HUES64 (cell line): ENCODE results near the gene HMGXB4. TPM values are rescaled to one million over a fixed set of nuclear protein-coding genes. Genes with fewer than 3 reads are reported as not detected.
A peak's percentile ranks its signal among the peaks of the same experiment; 100 is the strongest.

Experiments
- H3K27ac ChIP-seq: 2 replicates; pipeline ENCODE4 v1.7.0; 2013; ENCODE audit warnings: low read depth, low read length, inconsistent platforms
- H3K27me3 ChIP-seq: 2 replicates; pipeline ENCODE4 v1.6.1; 2013; ENCODE audit warnings: mild to moderate bottlenecking, low read length; ENCODE audit not compliant: insufficient read depth
- H3K36me3 ChIP-seq: 2 replicates; pipeline ENCODE4 v1.6.1; 2013; ENCODE audit warnings: mild to moderate bottlenecking, low read length; ENCODE audit not compliant: insufficient read depth
- H3K4me1 ChIP-seq: 2 replicates; pipeline ENCODE4 v1.6.1; 2013; ENCODE audit warnings: mild to moderate bottlenecking, low read length, moderate library complexity; ENCODE audit not compliant: insufficient read depth
- H3K4me3 ChIP-seq: 2 replicates; pipeline ENCODE4 v1.5.1; 2013; ENCODE audit warnings: mild to moderate bottlenecking, low read length, moderate library complexity
- H3K9ac ChIP-seq: 2 replicates; pipeline ENCODE4 v1.6.1; 2013; ENCODE audit warnings: mild to moderate bottlenecking, low read depth, low read length
- H3K9me3 ChIP-seq: 2 replicates; pipeline ENCODE4 v1.6.1; 2013; ENCODE audit warnings: low read depth, low read length; ENCODE audit not compliant: insufficient read depth
- WGBS: fragments of 150-250, 120-280 bp; methylation state at CpG from one replicate; pipeline ENCODE4 v1.1.7; 2013; ENCODE audit warnings: missing lambda C conversion rate; 5-methylcytosine and 5-hydroxymethylcytosine counted together
- polyA plus RNA-seq, 2 experiments: library from polyadenylated mRNA; stranded (reverse); fragments of 50-300 nt; gene quantifications; one replicate each; pipeline ENCODE4 v1.2.3, GENCODE V29; 2013

Gene HMGXB4, protein sequence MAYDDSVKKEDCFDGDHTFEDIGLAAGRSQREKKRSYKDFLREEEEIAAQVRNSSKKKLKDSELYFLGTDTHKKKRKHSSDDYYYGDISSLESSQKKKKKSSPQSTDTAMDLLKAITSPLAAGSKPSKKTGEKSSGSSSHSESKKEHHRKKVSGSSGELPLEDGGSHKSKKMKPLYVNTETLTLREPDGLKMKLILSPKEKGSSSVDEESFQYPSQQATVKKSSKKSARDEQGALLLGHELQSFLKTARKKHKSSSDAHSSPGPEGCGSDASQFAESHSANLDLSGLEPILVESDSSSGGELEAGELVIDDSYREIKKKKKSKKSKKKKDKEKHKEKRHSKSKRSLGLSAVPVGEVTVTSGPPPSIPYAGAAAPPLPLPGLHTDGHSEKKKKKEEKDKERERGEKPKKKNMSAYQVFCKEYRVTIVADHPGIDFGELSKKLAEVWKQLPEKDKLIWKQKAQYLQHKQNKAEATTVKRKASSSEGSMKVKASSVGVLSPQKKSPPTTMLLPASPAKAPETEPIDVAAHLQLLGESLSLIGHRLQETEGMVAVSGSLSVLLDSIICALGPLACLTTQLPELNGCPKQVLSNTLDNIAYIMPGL
- 32.6 TPM for polyA plus RNA-seq (2013, experiment 1 of 2)
- 37.8 TPM for polyA plus RNA-seq (2013, experiment 2 of 2)

GRCh38 chr22:35257321-35258190, at the start of gene HMGXB4:
HMGXB4 (plus strand) TSS chr22:35257493; CDS start chr22:35262391, 4,898 bp downstream.
- Histone ChIP-seq H3K36me3 (peaks cover 31% of the 10 kb centered on the region), H3K27ac (peak within 1 kb of the TSS; percentile 93), H3K27me3 (no peaks in the 10 kb centered on the region), H3K4me1 (peaks cover 9% of the 10 kb centered on the region; the same call in 1 of the 2 replicates), H3K4me3 (peak within 1 kb of the TSS; percentile 69), H3K9me3 (no peaks in the 10 kb centered on the region), H3K9ac (peak within 1 kb of the TSS; percentile 97)
- WGBS, result under 1% methylated on average over 84 of the region's 84 CpGs

DNA sequence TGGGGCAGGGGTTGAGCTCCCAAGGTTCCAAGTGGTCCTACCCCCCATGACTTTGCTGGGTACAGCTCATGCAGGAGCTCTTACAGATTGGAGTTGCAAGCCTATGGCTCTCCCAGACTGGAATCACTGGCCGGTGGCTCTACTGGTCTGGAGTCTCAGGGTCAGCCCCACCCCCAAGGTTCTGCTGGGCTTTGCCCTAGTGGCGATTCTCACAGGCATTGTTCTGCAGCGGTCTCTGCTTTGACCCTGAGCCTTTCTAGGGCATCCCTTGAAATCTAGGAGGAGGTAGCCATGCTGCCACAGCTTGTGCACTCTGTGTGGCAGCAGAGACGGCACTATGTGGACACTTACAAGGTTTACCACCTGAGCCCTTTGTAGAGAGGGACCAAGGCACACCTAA, 49.3 kb upstream of the HMGXB4 start:
- no peak overlapping the region for H3K4me3 ChIP-seq
- no peaks in the 10 kb centered on the region for H3K9me3 ChIP-seq
- no peaks in the 10 kb centered on the region for H3K36me3 ChIP-seq
- H3K27ac ChIP-seq, result no peak overlapping the region
- WGBS, result 81% methylated on average over 4 of the region's 4 CpGs
- peaks cover 4% of the 10 kb centered on the region; the same call in 1 of the 2 replicates for H3K4me1 ChIP-seq
- no peak overlapping the region for H3K9ac ChIP-seq
- H3K27me3 ChIP-seq, result no peaks in the 10 kb centered on the region

DNA sequence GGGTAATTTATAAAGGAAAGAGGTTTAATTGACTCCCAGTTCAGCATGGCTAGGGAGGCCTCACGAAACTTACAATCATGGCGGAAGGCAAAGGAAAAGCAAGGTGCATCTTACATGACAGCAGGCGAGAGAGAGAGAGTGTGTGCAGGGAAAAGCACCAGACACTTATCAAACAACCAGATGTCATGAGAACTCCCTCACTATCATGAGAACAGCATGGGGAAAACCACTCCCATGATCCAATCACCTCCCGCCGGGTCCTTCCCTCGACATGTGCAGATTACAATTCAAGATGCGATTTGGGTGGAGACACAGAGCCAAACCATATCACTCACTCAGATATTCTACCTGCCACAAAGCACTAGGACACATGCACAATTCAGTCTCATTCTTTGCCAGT, 48.1 kb upstream of the HMGXB4 start:
- no peak overlapping the region for H3K27ac ChIP-seq
- H3K36me3 ChIP-seq, result no peaks in the 10 kb centered on the region
- no peak overlapping the region for H3K4me3 ChIP-seq
- no peaks in the 10 kb centered on the region for H3K9me3 ChIP-seq
- H3K27me3 ChIP-seq, result no peaks in the 10 kb centered on the region
- H3K4me1 ChIP-seq, result peaks cover 4% of the 10 kb centered on the region; the same call in 1 of the 2 replicates
- 93% methylated on average over 7 of the region's 7 CpGs for WGBS
- H3K9ac ChIP-seq, result no peak overlapping the region

- no peaks in the 10 kb centered on the region for H3K4me1 ChIP-seq
- no peaks in the 10 kb centered on the region for H3K36me3 ChIP-seq
- WGBS, result 69% methylated on average over 2 of the region's 3 CpGs
- H3K27me3 ChIP-seq, result no peaks in the 10 kb centered on the region
- no peak overlapping the region for H3K4me3 ChIP-seq
- H3K9me3 ChIP-seq, result no peaks in the 10 kb centered on the region
- H3K9ac ChIP-seq, result no peak overlapping the region
- no peak overlapping the region for H3K27ac ChIP-seq
These were observed 45.3 kb upstream of the HMGXB4 start for GRCh38 chr22:35212009-35212408.

GRCh38 chr22:35212996-35213395, 44.3 kb upstream of the HMGXB4 start:
- H3K9ac ChIP-seq, result no peak overlapping the region
- H3K4me1 ChIP-seq, result no peaks in the 10 kb centered on the region
- H3K4me3 ChIP-seq, result no peak overlapping the region
- 95% methylated on average over 3 of the region's 3 CpGs for WGBS
- H3K27ac ChIP-seq, result no peak overlapping the region
- no peaks in the 10 kb centered on the region for H3K27me3 ChIP-seq
- no peaks in the 10 kb centered on the region for H3K9me3 ChIP-seq
- no peaks in the 10 kb centered on the region for H3K36me3 ChIP-seq

GRCh38 chr22:35214968-35215367, 42.3 kb upstream of the HMGXB4 start:
- no peaks in the 10 kb centered on the region for H3K9me3 ChIP-seq
- no peak overlapping the region for H3K27ac ChIP-seq
- WGBS, result 96% methylated on average over 6 of the region's 6 CpGs
- H3K4me1 ChIP-seq, result no peaks in the 10 kb centered on the region
- H3K9ac ChIP-seq, result no peak overlapping the region
- no peaks in the 10 kb centered on the region for H3K36me3 ChIP-seq
- H3K4me3 ChIP-seq, result no peak overlapping the region
- no peaks in the 10 kb centered on the region for H3K27me3 ChIP-seq

GRCh38 chr22:35215993-35216392, 41.3 kb upstream of the HMGXB4 start:
- Histone ChIP-seq H3K9ac (no peak overlapping the region), H3K4me1 (no peaks in the 10 kb centered on the region)
- WGBS, result 95% methylated on average over 3 of the region's 3 CpGs

GRCh38 chr22:35217527-35217926, 39.8 kb upstream of the HMGXB4 start:
- Histone ChIP-seq H3K27me3 (no peaks in the 10 kb centered on the region), H3K27ac (no peak overlapping the region), H3K9me3 (no peaks in the 10 kb centered on the region), H3K4me3 (no peak overlapping the region), H3K9ac (no peak overlapping the region), H3K4me1 (no peaks in the 10 kb centered on the region), H3K36me3 (no peaks in the 10 kb centered on the region)
- 84% methylated on average over 1 of the region's 2 CpGs for WGBS

More at GRCh38 chr22:35215993-35216392, 41.3 kb upstream of the HMGXB4 start:
- Histone ChIP-seq H3K36me3 (no peaks in the 10 kb centered on the region), H3K9me3 (no peaks in the 10 kb centered on the region), H3K4me3 (no peak overlapping the region), H3K27me3 (no peaks in the 10 kb centered on the region), H3K27ac (no peak overlapping the region)

DNA sequence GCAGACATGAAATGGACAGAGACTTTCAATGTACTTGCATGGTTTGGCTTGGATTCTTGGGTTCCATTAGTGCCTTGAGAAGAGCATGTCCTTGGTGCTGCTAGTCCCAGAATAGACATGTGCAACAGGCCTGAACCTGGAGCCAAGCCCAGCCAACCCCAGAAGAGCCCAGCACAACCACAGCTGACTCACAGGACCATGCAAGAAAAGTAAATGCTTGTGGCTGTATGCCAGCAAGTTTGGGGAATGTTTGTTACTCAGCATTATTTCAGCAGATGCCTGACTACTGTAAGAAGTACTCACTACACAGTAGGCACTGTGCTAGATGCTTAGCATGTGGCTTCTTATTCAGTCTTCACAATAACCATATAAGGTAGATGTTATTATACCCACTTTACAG, 39.2 kb upstream of the HMGXB4 start:
- H3K27me3 ChIP-seq, result no peaks in the 10 kb centered on the region
- no peaks in the 10 kb centered on the region for H3K9me3 ChIP-seq
- no peak overlapping the region for H3K9ac ChIP-seq
- H3K36me3 ChIP-seq, result no peaks in the 10 kb centered on the region
- H3K27ac ChIP-seq, result no peak overlapping the region
- no peak overlapping the region for H3K4me3 ChIP-seq
- H3K4me1 ChIP-seq, result no peaks in the 10 kb centered on the region

- H3K36me3 ChIP-seq, result no peaks in the 10 kb centered on the region
- WGBS, result 95% methylated on average over 3 of the region's 3 CpGs
- H3K27ac ChIP-seq, result no peak overlapping the region
- no peaks in the 10 kb centered on the region for H3K9me3 ChIP-seq
- no peak overlapping the region for H3K4me3 ChIP-seq
- no peaks in the 10 kb centered on the region for H3K27me3 ChIP-seq
- H3K4me1 ChIP-seq, result no peaks in the 10 kb centered on the region
- no peak overlapping the region for H3K9ac ChIP-seq
These were observed 38.3 kb upstream of the HMGXB4 start for GRCh38 chr22:35219012-35219411.

- Histone ChIP-seq H3K9ac (no peak overlapping the region), H3K4me3 (no peak overlapping the region), H3K4me1 (no peaks in the 10 kb centered on the region), H3K27ac (no peak overlapping the region), H3K9me3 (no peaks in the 10 kb centered on the region), H3K36me3 (no peaks in the 10 kb centered on the region), H3K27me3 (no peaks in the 10 kb centered on the region)
- WGBS, result 90% methylated on average over 2 of the region's 2 CpGs
These were observed 37.1 kb upstream of the HMGXB4 start for GRCh38 chr22:35220221-35220620.
